K562 (cell line): ENCODE results near the gene KARS1. TPM values are rescaled to one million over a fixed set of nuclear protein-coding genes. Genes with fewer than 3 reads are reported as not detected.

Source experiments
- CCNT2 ChIP-seq: IDR thresholded peaks from 2 replicates; pipeline ENCODE4 v1.6.1; 2011; ENCODE audit warnings: borderline replicate concordance, low read depth, mild to moderate bottlenecking, moderate library complexity, mixed read lengths, low read length; ENCODE audit not compliant: insufficient read length; ENCODE audit errors: extremely low read depth
- CTBP1 ChIP-seq: fragments of 450-650 bp; IDR thresholded peaks from 2 replicates; pipeline ENCODE4 v1.6.1; 2016; ENCODE audit warnings: borderline replicate concordance
- GATA2 ChIP-seq: sonication (generic); formaldehyde crosslinking; IDR thresholded peaks from 2 replicates; pipeline ENCODE4 v1.4.0; 2020; ENCODE audit warnings: mild to moderate bottlenecking, missing genetic modification reagents
- GTF2E2 ChIP-seq: fragments of 200-800 bp; sonication (Bioruptor generic); IDR thresholded peaks from 2 replicates; pipeline ENCODE4 v1.6.1; 2016; ENCODE audit warnings: missing genetic modification characterization, missing compliant biosample characterization
- IRF2 ChIP-seq: sonication (generic); formaldehyde crosslinking; IDR thresholded peaks from 2 replicates; pipeline ENCODE4 v1.8.1; 2022; ENCODE audit warnings: mild to moderate bottlenecking, missing genetic modification reagents
- KDM2B ChIP-seq: fragments of 250-450 bp; sonication (Bioruptor Pico); IDR thresholded peaks from 2 replicates; pipeline ENCODE4 v1.8.0; 2021; ENCODE audit warnings: mild to moderate bottlenecking, moderate library complexity
- MTA1 ChIP-seq: fragments of 450-650 bp; IDR thresholded peaks from 2 replicates; pipeline ENCODE4 v1.6.1; 2017; ENCODE audit warnings: borderline replicate concordance
- MYBL2 ChIP-seq, 2 experiments: fragments of 450-650 bp in 1 of 2; sonication (generic) in 1 of 2; formaldehyde crosslinking in 1 of 2; IDR thresholded peaks; 2 replicates each; pipeline versions ENCODE4 v1.6.1 to v1.8.1; 2017 to 2022; ENCODE audit warnings: borderline replicate concordance in 1 of 2, inconsistent platforms in 1 of 2, low read depth in 1 of 2, mild to moderate bottlenecking in 1 of 2, missing genetic modification reagents in 1 of 2, moderate library complexity in 1 of 2
- NRF1 ChIP-seq, 2 experiments: fragments of 450-650 bp; IDR thresholded peaks in 1 of 2; conservative IDR thresholded peaks in 1 of 2; 2 replicates each; pipeline ENCODE4 v1.6.1; 2014; ENCODE audit warnings: mild to moderate bottlenecking in 2 of 2
- POLR2AphosphoS5 ChIP-seq: IDR thresholded peaks from 2 replicates; pipeline ENCODE4 v1.6.1; 2011; ENCODE audit warnings: mild to moderate bottlenecking, low read depth, low read length, moderate library complexity; ENCODE audit not compliant: control insufficient read depth, insufficient read depth
- SRSF3 ChIP-seq: fragments of 200-400 bp; formaldehyde crosslinking; IDR thresholded peaks from 2 replicates; pipeline ENCODE4 v1.6.1; 2016; ENCODE audit warnings: mild to moderate bottlenecking, low read length, moderate library complexity; ENCODE audit not compliant: insufficient read depth
- TOE1 ChIP-seq, 2 experiments: fragments of 450-650 bp in 1 of 2; sonication (generic) in 1 of 2; formaldehyde crosslinking in 1 of 2; IDR thresholded peaks; 2 replicates each; pipeline versions ENCODE4 v1.7.1 to v1.8.0; 2016 to 2022; ENCODE audit warnings: borderline replicate concordance in 2 of 2, mild to moderate bottlenecking in 2 of 2, antibody characterized with exemption in 1 of 2, inconsistent platforms in 1 of 2, low read depth in 1 of 2, missing genetic modification reagents in 1 of 2, moderate library complexity in 1 of 2
- ZC3H8 ChIP-seq: fragments of 450-650 bp; IDR thresholded peaks from 2 replicates; pipeline ENCODE4 v1.6.1; 2017
- ZFPM2 ChIP-seq: fragments of 250-450 bp; sonication (Bioruptor Pico); IDR thresholded peaks from 2 replicates; pipeline ENCODE4 v1.5.1; 2022; ENCODE audit warnings: mild to moderate bottlenecking
- ZKSCAN8 ChIP-seq: fragments of 200-800 bp; sonication (Bioruptor generic); IDR thresholded peaks from 2 replicates; pipeline ENCODE4 v1.6.1; 2016; ENCODE audit warnings: missing genetic modification characterization, missing compliant biosample characterization
- ZNF143 ChIP-seq: sonication (generic); formaldehyde crosslinking; IDR thresholded peaks from 2 replicates; pipeline ENCODE4 v1.9.0; 2022; ENCODE audit warnings: mild to moderate bottlenecking, missing genetic modification reagents
- ZNF217 ChIP-seq: sonication (generic); formaldehyde crosslinking; IDR thresholded peaks from 2 replicates; pipeline ENCODE4 v1.8.0; 2022; ENCODE audit warnings: mild to moderate bottlenecking, missing genetic modification reagents
- ZNF263 ChIP-seq: sonication (generic); formaldehyde crosslinking; IDR thresholded peaks from 2 replicates; pipeline ENCODE4 v1.8.0; 2022; ENCODE audit warnings: mild to moderate bottlenecking, missing genetic modification reagents, borderline replicate concordance
- ZNF695 ChIP-seq: fragments of 450-650 bp; formaldehyde crosslinking; IDR thresholded peaks from 2 replicates; pipeline ENCODE4 v1.4.0; 2020; ENCODE audit warnings: mild to moderate bottlenecking, moderate library complexity
- ZNF766 ChIP-seq: fragments of 200-800 bp; sonication (Bioruptor generic); conservative IDR thresholded peaks from 2 replicates; pipeline ENCODE4 v1.6.1; 2016; ENCODE audit warnings: missing genetic modification characterization, missing compliant biosample characterization
- ZNF785 ChIP-seq: fragments of 250-450 bp; sonication (Bioruptor Pico); IDR thresholded peaks from 2 replicates; pipeline ENCODE4 v1.4.0; 2020; ENCODE audit warnings: mild to moderate bottlenecking
- polyA plus RNA-seq, 8 experiments: library from polyadenylated mRNA; depleted of rRNA in 4 of 8; stranded (reverse) in 5 of 8; unstranded in 3 of 8; fragments of >200 nt; fragmentation: Nextera tagmentation in 2 of 8; fragmentation: Illumina TruSeq in 1 of 8; extraction: Ambion mirVana in 2 of 8; extraction: Trizol in 1 of 8; gene quantifications; 2 replicates each; pipeline versions ENCODE4 v1.2.1 to v1.2.3, GENCODE V29; 2011 to 2014; ENCODE audit warnings: inconsistent platforms in 1 of 8, missing spikeins in 1 of 8
- total RNA-seq, 7 experiments: library from RNA; depleted of rRNA in 6 of 7; stranded (reverse); fragments of >200 nt in 6 of 7; fragmentation: Illumina TruSeq in 2 of 7; extraction: Trizol in 2 of 7; gene quantifications; 2 replicates each; pipeline versions ENCODE4 v1.2.1 to v1.2.3, GENCODE V29; 2011 to 2021; ENCODE audit warnings: low replicate concordance in 1 of 7
- TF ChIP-seq, protein P1 (sequence below): fragments of 450-650 bp; IDR thresholded peaks from 2 replicates; pipeline ENCODE4 v1.6.1; 2016; ENCODE audit warnings: antibody characterized with exemption
- TF ChIP-seq, protein P2 (sequence below): fragments of 450-650 bp; formaldehyde crosslinking; IDR thresholded peaks from 2 replicates; pipeline ENCODE4 v1.4.0; 2022; ENCODE audit warnings: mild to moderate bottlenecking, moderate library complexity
- TF ChIP-seq, protein P3 (sequence below): fragments of 450-650 bp; IDR thresholded peaks from 2 replicates; pipeline ENCODE4 v1.6.1; 2014; ENCODE audit warnings: low read depth, mild to moderate bottlenecking, moderate library complexity, borderline replicate concordance

Gene KARS1
- total and polyA plus RNA-seq, 9 of the 15 experiments (the other 6 are each of a cell fraction or from before 2014, with no cell fraction given) = 223 to 386 (median 304) TPM

DNA sequence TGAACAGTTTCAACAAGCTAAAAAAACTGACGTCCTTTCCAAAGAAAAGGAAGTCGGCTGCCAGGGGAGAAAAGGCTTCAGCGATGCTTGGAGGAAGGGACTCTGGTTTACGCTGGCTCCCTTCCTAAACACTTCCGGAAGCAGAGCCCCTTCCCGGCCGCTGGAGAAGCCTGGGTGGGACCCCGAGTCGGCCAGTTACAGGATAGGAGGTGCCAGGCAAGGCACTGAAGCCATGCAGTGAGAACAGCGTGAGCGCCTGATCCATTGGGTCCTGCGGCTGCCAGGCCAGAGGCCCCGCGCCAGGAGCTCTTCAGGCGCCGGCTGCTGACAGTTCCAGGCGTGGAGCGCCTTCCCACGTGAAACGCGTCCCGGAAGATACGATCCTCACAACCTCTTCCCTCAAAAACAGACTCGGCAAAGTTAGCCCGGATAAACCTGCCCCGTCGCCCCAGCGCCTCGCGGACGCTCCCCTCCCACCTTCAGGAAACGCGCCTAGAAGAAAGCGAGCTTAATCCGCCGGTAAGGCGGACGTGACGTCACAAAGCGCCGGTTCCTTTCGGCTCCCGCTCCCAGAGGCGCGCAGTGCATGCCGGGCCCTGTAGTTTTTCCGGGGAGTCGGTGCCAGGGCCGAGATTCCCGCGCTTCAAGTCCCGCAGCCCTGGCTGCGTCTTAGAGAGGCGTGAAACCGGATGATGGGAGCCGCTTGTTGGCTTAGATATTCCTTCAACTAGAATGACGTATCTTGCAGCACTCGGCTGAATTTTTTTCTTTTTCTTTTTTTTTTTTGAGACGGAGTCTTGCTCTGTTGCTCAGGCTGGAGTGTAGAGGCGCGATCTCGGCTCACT is 24.5 kb downstream of the KARS1 start, which contains the start of gene ADAT1 (continued):
- no peak for TF ChIP-seq IRF2 (CRISPR knock-in tag)
- TF ChIP-seq CTBP1 = peak; percentile 45; the same call in 1 of the 2 replicates
- TF ChIP-seq POLR2AphosphoS5 = peak; percentile 85
- TF ChIP-seq ZNF766 (CRISPR knock-in tag) = peak; percentile 75; the same call in 1 of the 2 replicates
- peak; percentile 95 for TF ChIP-seq MTA1
- peak; percentile 95 for TF ChIP-seq ZNF143 (CRISPR knock-in tag)
- TF ChIP-seq ZKSCAN8 (CRISPR knock-in tag) = no peak
- TF ChIP-seq GATA2 (CRISPR knock-in tag) = no peak
- peak; percentile 31; the same call in 1 of the 2 replicates for TF ChIP-seq TOE1 (IDR thresholded peaks at IDR 0.05; ENCODE audit: borderline replicate concordance)
- TF ChIP-seq TOE1 (CRISPR knock-in tag; IDR thresholded peaks at IDR 0.05; ENCODE audit: borderline replicate concordance, low read depth) = no peak
- TF ChIP-seq KDM2B (CRISPR knock-in tag) = no peak
- TF ChIP-seq, protein P1, sequence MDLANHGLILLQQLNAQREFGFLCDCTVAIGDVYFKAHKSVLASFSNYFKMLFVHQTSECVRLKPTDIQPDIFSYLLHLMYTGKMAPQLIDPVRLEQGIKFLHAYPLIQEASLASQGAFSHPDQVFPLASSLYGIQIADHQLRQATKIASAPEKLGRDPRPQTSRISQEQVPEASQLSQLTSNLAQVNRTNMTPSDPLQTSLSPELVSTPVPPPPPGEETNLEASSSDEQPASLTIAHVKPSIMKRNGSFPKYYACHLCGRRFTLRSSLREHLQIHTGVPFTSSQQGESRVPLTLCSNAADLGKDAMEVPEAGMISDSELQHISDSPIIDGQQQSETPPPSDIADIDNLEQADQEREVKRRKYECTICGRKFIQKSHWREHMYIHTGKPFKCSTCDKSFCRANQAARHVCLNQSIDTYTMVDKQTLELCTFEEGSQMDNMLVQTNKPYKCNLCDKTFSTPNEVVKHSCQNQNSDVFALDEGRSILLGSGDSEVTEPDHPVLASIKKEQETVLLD = no peak
- no peak for TF ChIP-seq CCNT2
- no peak for TF ChIP-seq ZC3H8
- no peak for TF ChIP-seq ZNF217
- peak; percentile 67 to 69 for TF ChIP-seq NRF1 (conservative IDR thresholded peaks at IDR 0.05 in 1 of 2, IDR thresholded peaks at IDR 0.05 in 1 of 2)
- TF ChIP-seq SRSF3 = no peak
- TF ChIP-seq, protein P2, sequence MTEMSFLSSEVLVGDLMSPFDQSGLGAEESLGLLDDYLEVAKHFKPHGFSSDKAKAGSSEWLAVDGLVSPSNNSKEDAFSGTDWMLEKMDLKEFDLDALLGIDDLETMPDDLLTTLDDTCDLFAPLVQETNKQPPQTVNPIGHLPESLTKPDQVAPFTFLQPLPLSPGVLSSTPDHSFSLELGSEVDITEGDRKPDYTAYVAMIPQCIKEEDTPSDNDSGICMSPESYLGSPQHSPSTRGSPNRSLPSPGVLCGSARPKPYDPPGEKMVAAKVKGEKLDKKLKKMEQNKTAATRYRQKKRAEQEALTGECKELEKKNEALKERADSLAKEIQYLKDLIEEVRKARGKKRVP = 0 out of 2 replicates have a peak, but pooled peaks have one; percentile 7
- no peak for TF ChIP-seq ZFPM2
- no peak for TF ChIP-seq ZNF785 (CRISPR knock-in tag)
- TF ChIP-seq, protein P3, sequence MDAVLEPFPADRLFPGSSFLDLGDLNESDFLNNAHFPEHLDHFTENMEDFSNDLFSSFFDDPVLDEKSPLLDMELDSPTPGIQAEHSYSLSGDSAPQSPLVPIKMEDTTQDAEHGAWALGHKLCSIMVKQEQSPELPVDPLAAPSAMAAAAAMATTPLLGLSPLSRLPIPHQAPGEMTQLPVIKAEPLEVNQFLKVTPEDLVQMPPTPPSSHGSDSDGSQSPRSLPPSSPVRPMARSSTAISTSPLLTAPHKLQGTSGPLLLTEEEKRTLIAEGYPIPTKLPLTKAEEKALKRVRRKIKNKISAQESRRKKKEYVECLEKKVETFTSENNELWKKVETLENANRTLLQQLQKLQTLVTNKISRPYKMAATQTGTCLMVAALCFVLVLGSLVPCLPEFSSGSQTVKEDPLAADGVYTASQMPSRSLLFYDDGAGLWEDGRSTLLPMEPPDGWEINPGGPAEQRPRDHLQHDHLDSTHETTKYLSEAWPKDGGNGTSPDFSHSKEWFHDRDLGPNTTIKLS = peak; percentile 94
- no peak for TF ChIP-seq MYBL2 (IDR thresholded peaks at IDR 0.05; ENCODE audit: low read depth)
- no peak for TF ChIP-seq MYBL2 (CRISPR knock-in tag; IDR thresholded peaks at IDR 0.05; ENCODE audit: borderline replicate concordance)
- no peak for TF ChIP-seq GTF2E2
- TF ChIP-seq ZNF263 (CRISPR knock-in tag) = no peak
- no peak for TF ChIP-seq ZNF695 (CRISPR knock-in tag)
